M059J (cell line): ENCODE measurements around the gene NPEPL1. TPM values are rescaled to one million over a fixed set of nuclear protein-coding genes. Genes with fewer than 3 reads are reported as not detected.
"Not testable (repeated sequence)": the region's sequence is repeated elsewhere in the genome, so short reads cannot be mapped to it uniquely, and the experiment has no call there.

Experiments
- DNase-seq: peaks from one replicate; pipeline ENCODE4 v3.0.0-alpha.2; 2012; ENCODE audit warnings: low read depth
- total RNA-seq: library from RNA; depleted of rRNA; stranded (reverse); fragments of >200 nt; shearing (Covaris generic); gene quantifications from 2 replicates; pipeline ENCODE4 v1.2.3, GENCODE V29; 2014; rRNA removed

The NPEPL1 gene
- total RNA-seq, 1 experiment from 2014 or later, result 14.1 TPM

DNA sequence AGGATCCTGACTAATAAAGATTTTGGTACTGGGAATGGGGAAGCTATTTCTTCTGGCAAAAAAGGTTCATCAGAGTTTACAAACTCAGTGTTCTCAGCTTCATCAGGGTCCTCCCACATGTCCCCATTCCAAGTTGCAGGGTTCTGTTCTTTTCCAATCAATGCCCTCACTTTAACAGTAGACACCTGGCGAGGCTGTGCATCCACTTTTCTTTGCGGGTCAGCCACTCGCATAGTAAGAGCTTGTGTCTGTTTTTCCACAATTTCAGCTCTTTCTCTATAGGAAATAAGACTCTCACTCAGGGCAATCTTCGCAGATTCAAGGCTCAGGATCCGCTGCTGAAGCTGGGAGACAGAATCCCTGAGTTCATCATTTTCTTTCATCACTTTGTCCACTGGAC, 65.0 kb downstream of the NPEPL1 start:
- not testable (repeated sequence) for DNase-seq

DNA sequence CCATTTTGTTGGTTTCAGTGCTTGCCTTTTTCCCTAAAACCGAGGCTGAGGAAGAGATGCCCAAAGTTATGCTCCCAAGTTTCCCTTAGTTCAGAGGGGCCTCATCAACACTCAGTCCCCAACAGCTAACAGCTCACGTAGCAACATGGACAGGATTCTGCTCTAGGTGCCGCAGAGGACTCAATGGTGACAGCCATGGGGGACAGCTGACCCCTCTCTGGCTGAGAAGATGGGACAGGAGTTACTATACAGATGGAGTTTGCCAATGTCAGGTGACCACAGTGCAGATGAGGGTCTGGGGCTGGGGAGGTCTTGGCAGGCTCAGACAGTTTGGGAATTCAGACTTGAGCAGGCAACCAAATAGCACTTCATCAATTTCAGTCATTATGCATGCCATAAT, 67.3 kb downstream of the NPEPL1 start:
- no peak for DNase-seq

DNA sequence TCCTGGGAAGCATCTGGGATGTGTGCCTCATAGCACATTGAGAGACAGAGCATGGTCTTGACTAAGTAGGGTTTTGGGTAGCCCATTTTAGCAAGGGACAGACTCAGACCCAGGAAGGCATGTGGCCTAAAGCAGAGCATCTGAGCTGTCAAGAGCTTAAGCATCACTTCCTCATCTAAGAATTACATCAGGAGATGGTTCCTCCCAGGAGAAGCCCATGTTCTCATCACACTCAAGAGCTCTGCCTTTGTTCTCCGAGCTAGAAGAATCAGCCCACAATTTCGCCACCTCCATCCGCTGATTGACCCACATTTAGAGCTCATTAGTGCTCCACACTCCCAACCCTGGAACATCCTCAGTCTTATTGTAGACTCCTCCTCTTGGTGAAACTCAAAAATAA, 68.3 kb downstream of the NPEPL1 start:
- no peak for DNase-seq

DNA sequence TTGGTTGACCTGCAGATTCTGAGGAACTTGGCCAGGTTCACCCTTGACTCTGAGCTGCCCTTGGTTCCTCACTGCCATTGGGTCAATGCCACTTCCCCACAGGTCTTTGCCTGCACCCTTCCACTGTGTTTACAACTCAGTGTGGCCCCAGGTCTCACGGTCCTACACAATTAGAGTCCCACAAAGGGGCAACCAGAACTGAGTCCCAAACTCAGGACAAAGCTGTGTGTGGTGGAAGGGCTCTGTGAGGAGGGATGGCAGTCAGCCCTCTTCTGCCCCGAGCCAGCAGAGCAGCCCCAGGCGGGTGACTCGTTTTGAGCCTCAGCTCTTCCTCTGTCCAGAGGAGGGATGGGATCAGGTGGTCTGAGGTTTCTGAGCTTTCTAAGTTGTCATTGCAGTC, 69.5 kb downstream of the NPEPL1 start:
- no peak for DNase-seq

DNA sequence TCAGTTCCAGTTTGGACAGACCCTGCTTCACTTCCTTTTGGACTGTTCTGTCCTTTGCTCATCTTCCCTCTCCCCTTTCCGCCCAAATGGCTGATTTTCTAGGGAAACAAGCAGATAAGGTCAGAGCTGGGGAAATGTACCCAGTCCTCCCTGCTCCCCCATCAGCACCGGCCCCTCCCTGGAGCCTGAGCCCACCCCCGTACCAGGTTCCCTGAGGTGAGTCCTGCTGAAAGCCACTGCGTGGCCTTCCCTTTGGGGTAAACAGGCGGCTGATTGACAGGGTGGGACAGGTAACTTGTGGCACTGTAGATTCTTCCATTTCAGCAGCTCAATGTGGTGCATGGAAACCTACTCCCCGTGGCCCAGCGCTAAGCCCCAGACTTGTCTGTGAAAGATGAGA, 70.5 kb downstream of the NPEPL1 start:
- no peak for DNase-seq

Other genes with a start within 250 kb of the NPEPL1 start
- gene APCDD1L, start 177.4 kb upstream of the NPEPL1 start, total RNA-seq, result 14.2 and 24.2 TPM in 2 replicates
- gene STX16, start 41.5 kb upstream of the NPEPL1 start, total RNA-seq, result 8.4 and 24.6 TPM in 2 replicates
- gene GNAS-AS1, start 158.1 kb downstream of the NPEPL1 start, total RNA-seq, result 1.0 TPM in 1 of 2 replicates, not detected in the other
- gene GNAS, start 159.9 kb downstream of the NPEPL1 start, total RNA-seq, result 1,151 and 1,551 TPM in 2 replicates